Right hindlimb (tissue), 1 donor: ENCODE measurements around the gene HTR2B.
"Not testable (repeated sequence)": the region's sequence is repeated elsewhere in the genome, so short reads cannot be mapped to it uniquely, and the experiment has no call there.

ENCODE experiments used
- DNase-seq: peaks from one replicate; pipeline ENCODE4 v3.0.0-alpha.2; 2018

HTR2B gene

GRCh38 chr2:231088754-231089153 is 36.1 kb downstream of the HTR2B start:
- DNase-seq, result no peak

GRCh38 chr2:231084565-231084964 is 40.3 kb downstream of the HTR2B start:
- DNase-seq, result no peak

- no peak for DNase-seq
These were observed 55.3 kb downstream of the HTR2B start for GRCh38 chr2:231069379-231070054.

- no peak for DNase-seq
These were observed 56.2 kb downstream of the HTR2B start for GRCh38 chr2:231068525-231069222.

GRCh38 chr2:231067531-231067930 is 57.3 kb downstream of the HTR2B start:
- not testable (repeated sequence) for DNase-seq

GRCh38 chr2:231065966-231066365 is 58.9 kb downstream of the HTR2B start:
- DNase-seq, result no peak

- no peak for DNase-seq
These were observed 61.5 kb downstream of the HTR2B start for GRCh38 chr2:231063347-231063746.

- DNase-seq, result no peak
These were observed 62.1 kb downstream of the HTR2B start for GRCh38 chr2:231062776-231063175.

- DNase-seq, result no peak
These were observed 65.1 kb downstream of the HTR2B start for GRCh38 chr2:231059756-231060155.

- DNase-seq, result no peak
These were observed 65.9 kb downstream of the HTR2B start for GRCh38 chr2:231058761-231059550.
